Measurements from ENCODE around the gene PDP2. TPM values are rescaled to one million over a fixed set of nuclear protein-coding genes. Genes with fewer than 3 reads are reported as not detected.

PDP2 gene
- total RNA-seq, 1 experiment from 2014 or later = 44.4 TPM

GRCh38 chr16:66924527-66925321 is 44.4 kb downstream of the PDP2 start:
- POLR2A ChIA-PET = no interaction called here
- Mint-ChIP-seq H3K27ac (ENCODE audit: unreplicated experiment) (no peak overlapping the region), H3K36me3 (ENCODE audit: insufficient read depth, unreplicated experiment) (no peaks in the 10 kb centered on the region), H3K27me3 (ENCODE audit: insufficient read depth, unreplicated experiment) (peaks cover 5% of the 10 kb centered on the region), H3K4me3 (ENCODE audit: unreplicated experiment) (peak overlapping the region; percentile 73), H3K4me1 (ENCODE audit: low read depth, unreplicated experiment) (no peaks in the 10 kb centered on the region), H3K9me3 (ENCODE audit: unreplicated experiment) (no peaks in the 10 kb centered on the region)
- H3K9me3 ChIP-seq = no peaks in the 10 kb centered on the region
- peak; percentile 38 to 48 for TF ChIP-seq CTCF (IDR thresholded peaks at IDR 0.05; ENCODE audit: insufficient read depth in 1 of 2, low read depth in 1 of 2, low read length in 1 of 2, severe bottlenecking in 1 of 2, unreplicated experiment in 1 of 2)
- H3K4me3 ChIP-seq (ENCODE audit: low read depth, low read length) = peak overlapping the region; percentile 41
- H3K4me1 ChIP-seq = peaks cover 7% of the 10 kb centered on the region; the same call in 1 of the 2 replicates
- peak in 1 of 2 experiments; percentile 76 for DNase-seq
- H3K36me3 ChIP-seq (ENCODE audit: control insufficient read depth, insufficient read depth, low read length) = no peaks in the 10 kb centered on the region
- H3K27me3 ChIP-seq (replicated peaks; ENCODE audit: control insufficient read depth, insufficient read depth, low read length) = no peaks in the 10 kb centered on the region
- CTCF ChIA-PET = no interaction called here
- BruUV-seq (replicated peaks) = no TSS peak
- intact Hi-C loops (cut with micrococcal nuclease; ENCODE audit: unreplicated experiment) = loop anchor here (1.0 kb wide), 1 partner anchor 29 kb away; no protein-coding TSS in a partner anchor

- no peaks in the 10 kb centered on the region for H3K27me3 ChIP-seq (replicated peaks; ENCODE audit: control insufficient read depth, insufficient read depth, low read length)
- Mint-ChIP-seq H3K27ac (ENCODE audit: unreplicated experiment) (peak within 1 kb of the TSS; percentile 55), H3K27me3 (ENCODE audit: insufficient read depth, unreplicated experiment) (peaks cover 5% of the 10 kb centered on the region), H3K9me3 (ENCODE audit: unreplicated experiment) (no peaks in the 10 kb centered on the region), H3K36me3 (ENCODE audit: insufficient read depth, unreplicated experiment) (no peaks in the 10 kb centered on the region), H3K4me1 (ENCODE audit: low read depth, unreplicated experiment) (no peaks in the 10 kb centered on the region), H3K4me3 (ENCODE audit: unreplicated experiment) (peak within 1 kb of the TSS; percentile 73)
- CTCF ChIA-PET = interaction anchor here (0.7 to 1.5 kb wide), 3 partner anchors 19 to 30 kb away, joined by 3 to 4 read pairs (median 3); no protein-coding TSS in a partner anchor
- intact Hi-C loops (cut with micrococcal nuclease; ENCODE audit: unreplicated experiment) = loop anchor here (1.0 kb wide), 1 partner anchor 30 kb away; no protein-coding TSS in a partner anchor
- no TSS peak for BruUV-seq (replicated peaks)
- DNase-seq = no peak
- peaks cover 7% of the 10 kb centered on the region; the same call in 1 of the 2 replicates for H3K4me1 ChIP-seq
- H3K9me3 ChIP-seq = no peaks in the 10 kb centered on the region
- no peaks in the 10 kb centered on the region for H3K36me3 ChIP-seq (ENCODE audit: control insufficient read depth, insufficient read depth, low read length)
- H3K4me3 ChIP-seq (ENCODE audit: low read depth, low read length) = peak within 1 kb of the TSS; percentile 41
- no peak for TF ChIP-seq CTCF (IDR thresholded peaks at IDR 0.05; ENCODE audit: insufficient read depth in 1 of 2, low read depth in 1 of 2, low read length in 1 of 2, severe bottlenecking in 1 of 2, unreplicated experiment in 1 of 2)
- POLR2A ChIA-PET = no interaction called here
These were observed 45.1 kb downstream of the PDP2 start, which contains the start of gene RRAD for GRCh38 chr16:66925322-66925840. Gene RRAD (minus strand): TSS chr16:66925535. CDS start chr16:66925179, 356 bp downstream.

- H3K4me3 ChIP-seq (ENCODE audit: low read depth, low read length) = no peak overlapping the region
- H3K36me3 ChIP-seq (ENCODE audit: control insufficient read depth, insufficient read depth, low read length) = no peaks in the 10 kb centered on the region
- Mint-ChIP-seq H3K4me1 (ENCODE audit: low read depth, unreplicated experiment) (no peaks in the 10 kb centered on the region), H3K27ac (ENCODE audit: unreplicated experiment) (peak overlapping the region; percentile 55), H3K36me3 (ENCODE audit: insufficient read depth, unreplicated experiment) (no peaks in the 10 kb centered on the region), H3K9me3 (ENCODE audit: unreplicated experiment) (no peaks in the 10 kb centered on the region), H3K4me3 (ENCODE audit: unreplicated experiment) (peak overlapping the region; percentile 73), H3K27me3 (ENCODE audit: insufficient read depth, unreplicated experiment) (peaks cover 5% of the 10 kb centered on the region)
- H3K9me3 ChIP-seq = no peaks in the 10 kb centered on the region
- intact Hi-C loops (cut with micrococcal nuclease; ENCODE audit: unreplicated experiment) = no loop called here
- H3K27me3 ChIP-seq (replicated peaks; ENCODE audit: control insufficient read depth, insufficient read depth, low read length) = no peaks in the 10 kb centered on the region
- POLR2A ChIA-PET = no interaction called here
- no peak for TF ChIP-seq CTCF (IDR thresholded peaks at IDR 0.05; ENCODE audit: insufficient read depth in 1 of 2, low read depth in 1 of 2, low read length in 1 of 2, severe bottlenecking in 1 of 2, unreplicated experiment in 1 of 2)
- DNase-seq = no peak
- BruUV-seq (replicated peaks) = no TSS peak
- H3K4me1 ChIP-seq = peaks cover 7% of the 10 kb centered on the region; the same call in 1 of the 2 replicates
- CTCF ChIA-PET = interaction anchor here (0.7 to 2.8 kb wide), 4 partner anchors 18 to 31 kb away, joined by 3 to 36 read pairs (median 4); no protein-coding TSS in a partner anchor
These were observed 46.0 kb downstream of the PDP2 start for GRCh38 chr16:66926171-66926947.

All from Caco-2 (cell line).